Measurements from ENCODE around the gene SHBG. TPM values are rescaled to one million over a fixed set of nuclear protein-coding genes. Genes with fewer than 3 reads are reported as not detected.
A peak's percentile ranks its signal among the peaks of the same experiment; 100 is the strongest.

SHBG gene, protein sequence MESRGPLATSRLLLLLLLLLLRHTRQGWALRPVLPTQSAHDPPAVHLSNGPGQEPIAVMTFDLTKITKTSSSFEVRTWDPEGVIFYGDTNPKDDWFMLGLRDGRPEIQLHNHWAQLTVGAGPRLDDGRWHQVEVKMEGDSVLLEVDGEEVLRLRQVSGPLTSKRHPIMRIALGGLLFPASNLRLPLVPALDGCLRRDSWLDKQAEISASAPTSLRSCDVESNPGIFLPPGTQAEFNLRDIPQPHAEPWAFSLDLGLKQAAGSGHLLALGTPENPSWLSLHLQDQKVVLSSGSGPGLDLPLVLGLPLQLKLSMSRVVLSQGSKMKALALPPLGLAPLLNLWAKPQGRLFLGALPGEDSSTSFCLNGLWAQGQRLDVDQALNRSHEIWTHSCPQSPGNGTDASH
- not detected for polyA plus RNA-seq

DNA sequence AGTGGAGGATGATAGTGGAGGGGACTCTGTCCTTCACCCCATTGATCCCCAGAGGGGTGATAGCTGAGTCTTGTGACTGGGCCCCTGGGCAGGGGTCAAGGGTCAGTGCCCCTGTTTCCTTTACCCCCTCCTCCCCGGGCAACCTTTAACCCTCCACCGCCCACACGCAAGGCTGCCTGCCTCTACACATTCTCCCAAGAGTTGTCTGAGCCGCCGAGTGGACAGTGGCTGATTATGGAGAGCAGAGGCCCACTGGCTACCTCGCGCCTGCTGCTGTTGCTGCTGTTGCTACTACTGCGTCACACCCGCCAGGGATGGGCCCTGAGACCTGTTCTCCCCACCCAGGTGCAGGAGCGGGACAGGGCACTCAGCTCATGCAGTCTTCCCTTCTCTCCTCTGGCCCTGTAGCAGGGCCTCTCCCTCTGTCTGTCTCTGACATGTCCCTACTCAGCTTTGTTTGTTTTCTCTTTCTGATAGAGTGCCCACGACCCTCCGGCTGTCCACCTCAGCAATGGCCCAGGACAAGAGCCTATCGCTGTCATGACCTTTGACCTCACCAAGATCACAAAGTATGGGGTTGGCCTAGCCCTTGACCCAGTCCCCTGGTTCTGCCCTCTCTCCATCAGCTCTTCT lies at the start of gene SHBG:
SHBG (plus strand) TSS at position 197 of the 633 bp plus-strand sequence; CDS start at position 235, 38 bp downstream.
- H3K4me3 Mint-ChIP-seq = peak within 1 kb of the TSS in 2 of 4 donors; percentile 29 to 34
- H3K27ac Mint-ChIP-seq = peak within 1 kb of the TSS in 1 of 3 donors; percentile 3
- H3K9me3 Mint-ChIP-seq = no peaks in the 10 kb centered on the region
- peaks cover 3 to 12% (median 5%) of the 10 kb centered on the region in 3 donors for H3K4me1 Mint-ChIP-seq
- no peaks in the 10 kb centered on the region for H3K36me3 Mint-ChIP-seq
- H3K27me3 Mint-ChIP-seq = no peaks in the 10 kb centered on the region

DNA sequence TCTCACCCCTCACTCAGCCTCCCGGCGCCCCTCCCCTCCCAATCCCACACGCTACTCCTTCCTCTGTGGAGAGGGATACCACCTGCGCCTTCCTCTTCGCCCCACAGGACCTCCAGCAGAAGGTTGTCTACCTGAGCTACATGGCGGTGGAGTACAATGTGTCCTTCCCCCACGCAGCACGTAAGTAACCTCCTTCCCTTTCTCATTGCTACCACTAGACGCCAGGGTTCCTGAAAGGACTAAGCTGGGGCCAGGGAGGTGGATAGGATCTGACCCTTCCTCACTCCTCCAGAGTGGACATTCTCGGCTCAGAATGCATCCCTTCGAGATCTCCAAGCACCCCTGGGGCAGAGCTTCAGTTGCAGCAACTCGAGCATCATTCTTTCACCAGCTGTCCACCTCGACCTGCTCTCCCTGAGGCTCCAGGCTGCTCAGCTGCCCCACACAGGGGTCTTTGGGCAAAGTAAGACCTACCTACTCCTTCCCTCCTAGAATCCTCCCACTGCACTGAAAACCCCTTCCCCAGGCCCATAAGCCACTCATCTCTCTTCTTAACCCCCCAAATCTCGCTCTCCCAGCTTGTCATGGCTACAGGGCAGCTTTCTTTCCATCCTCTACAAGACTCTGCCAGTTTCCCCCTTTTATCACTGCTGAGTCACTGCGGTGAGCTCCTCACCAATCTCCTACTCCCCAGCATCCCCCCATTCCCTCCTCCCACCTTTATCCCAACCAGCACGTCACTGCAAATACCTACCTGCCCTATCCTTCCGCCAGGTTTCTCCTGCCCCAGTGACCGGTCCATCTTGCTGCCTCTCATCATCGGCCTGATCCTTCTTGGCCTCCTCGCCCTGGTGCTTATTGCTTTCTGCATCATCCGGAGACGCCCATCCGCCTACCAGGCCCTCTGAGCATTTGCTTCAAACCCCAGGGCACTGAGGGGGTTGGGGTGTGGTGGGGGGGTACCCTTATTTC lies 49.0 kb upstream of the SHBG start:
- peak overlapping the region in 3 of 4 donors; percentile 12 to 93 (median 90) for H3K4me3 Mint-ChIP-seq
- no peaks in the 10 kb centered on the region for H3K9me3 Mint-ChIP-seq
- peaks cover 5% of the 10 kb centered on the region for H3K36me3 Mint-ChIP-seq
- no peaks in the 10 kb centered on the region for H3K27me3 Mint-ChIP-seq
- peak overlapping the region; percentile 46 to 96 (median 70) for H3K27ac Mint-ChIP-seq
- H3K4me1 Mint-ChIP-seq = peaks cover 27 to 51% (median 44%) of the 10 kb centered on the region in 3 donors

DNA sequence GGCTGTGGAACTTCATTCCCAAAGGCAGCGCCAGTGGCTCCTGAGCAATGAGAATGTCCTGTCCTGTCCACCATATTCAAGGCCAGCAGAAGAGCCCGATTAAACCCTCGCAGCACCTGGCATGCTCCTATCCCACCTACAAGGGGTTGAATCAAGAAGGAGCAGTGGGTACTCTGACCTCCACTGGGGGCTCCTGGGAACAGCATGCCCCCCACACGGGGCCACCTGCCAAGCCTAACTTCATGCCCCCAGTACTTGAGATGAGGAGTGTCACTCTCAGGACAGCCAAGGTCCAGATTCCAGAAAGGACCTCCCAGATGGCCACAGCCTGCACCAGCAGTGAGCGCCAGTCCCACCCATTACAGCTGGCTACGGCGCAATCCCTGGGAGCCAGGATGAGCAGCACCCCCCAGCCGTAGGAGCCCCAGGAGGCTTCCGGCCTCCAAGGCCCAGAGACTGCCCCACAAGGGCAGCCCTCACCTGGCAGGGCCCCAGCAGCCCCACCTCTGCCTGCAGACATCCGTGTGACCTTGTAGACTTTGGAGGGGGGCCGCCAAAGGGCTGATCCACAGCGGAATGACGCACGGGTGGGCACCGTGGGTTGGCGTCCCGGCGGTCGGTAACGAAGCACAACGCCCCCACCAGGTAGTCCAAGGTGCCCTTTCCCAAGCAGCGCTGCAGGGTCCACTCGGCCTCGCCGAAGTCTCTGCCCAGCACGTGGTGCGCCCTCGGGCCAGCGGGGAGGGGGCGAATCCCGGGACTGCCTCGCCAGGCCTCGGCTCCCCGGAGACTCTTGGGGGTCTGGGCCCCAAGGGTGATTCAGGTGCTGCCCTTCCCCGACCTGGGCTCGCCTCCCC lies 47.3 kb upstream of the SHBG start:
- Mint-ChIP-seq H3K36me3 (peaks cover 5% of the 10 kb centered on the region), H3K4me3 (peak overlapping the region; percentile 89 to 100 (median 98)), H3K9me3 (no peaks in the 10 kb centered on the region), H3K4me1 (peaks cover 21 to 44% (median 38%) of the 10 kb centered on the region in 3 donors), H3K27me3 (no peaks in the 10 kb centered on the region), H3K27ac (peak overlapping the region; percentile 92 to 99 (median 93))

DNA sequence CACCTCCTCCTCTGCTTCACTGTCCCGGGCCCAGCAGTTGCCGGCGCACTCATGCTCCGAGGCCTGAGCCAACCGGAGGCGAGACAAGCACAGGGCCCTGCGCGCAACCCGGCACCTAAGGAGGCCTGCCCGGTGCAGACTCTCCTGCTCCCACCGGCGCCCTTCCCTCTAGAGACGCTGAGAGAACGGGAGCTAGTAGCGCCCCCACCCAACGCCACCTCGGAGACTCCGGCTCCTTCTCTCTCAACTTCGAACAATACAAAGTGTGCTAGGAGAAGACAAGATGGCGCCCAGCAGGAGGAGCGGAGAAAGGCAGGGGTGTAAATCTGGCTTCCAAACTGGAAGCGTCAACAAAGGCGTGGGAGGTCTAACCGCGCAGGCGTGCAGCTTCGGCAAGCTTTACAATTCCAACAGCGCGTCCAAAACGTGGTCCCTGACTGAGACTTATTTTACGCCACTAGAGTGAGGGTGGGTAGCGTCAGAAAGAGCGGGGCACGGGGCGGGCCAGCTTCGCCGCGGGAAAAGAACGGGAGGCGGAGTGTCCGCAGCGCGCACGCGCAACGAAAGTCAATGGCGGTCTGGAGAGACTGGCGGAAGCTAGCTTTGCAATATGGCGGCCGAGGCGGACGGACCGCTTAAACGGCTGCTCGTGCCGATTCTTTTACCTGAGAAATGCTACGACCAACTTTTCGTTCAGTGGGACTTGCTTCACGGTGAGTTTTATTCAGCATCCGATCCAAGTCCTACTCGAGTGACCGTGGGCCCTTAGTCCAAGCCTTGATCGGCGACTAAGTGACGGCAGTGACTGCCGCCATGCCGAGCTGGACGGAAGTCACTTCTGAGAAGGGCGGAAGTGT lies 46.5 kb upstream of the SHBG start, which contains the start of gene MPDU1:
MPDU1 (plus strand) TSS at position 600 of the 857 bp plus-strand sequence; CDS start at position 611, 11 bp downstream.
- Mint-ChIP-seq H3K9me3 (no peaks in the 10 kb centered on the region), H3K36me3 (peaks cover 3% of the 10 kb centered on the region), H3K27me3 (no peaks in the 10 kb centered on the region), H3K4me1 (peaks cover 16 to 38% (median 34%) of the 10 kb centered on the region in 3 donors), H3K4me3 (peak within 1 kb of the TSS; percentile 97 to 100 (median 100)), H3K27ac (peak within 1 kb of the TSS; percentile 97 to 100 (median 99))

DNA sequence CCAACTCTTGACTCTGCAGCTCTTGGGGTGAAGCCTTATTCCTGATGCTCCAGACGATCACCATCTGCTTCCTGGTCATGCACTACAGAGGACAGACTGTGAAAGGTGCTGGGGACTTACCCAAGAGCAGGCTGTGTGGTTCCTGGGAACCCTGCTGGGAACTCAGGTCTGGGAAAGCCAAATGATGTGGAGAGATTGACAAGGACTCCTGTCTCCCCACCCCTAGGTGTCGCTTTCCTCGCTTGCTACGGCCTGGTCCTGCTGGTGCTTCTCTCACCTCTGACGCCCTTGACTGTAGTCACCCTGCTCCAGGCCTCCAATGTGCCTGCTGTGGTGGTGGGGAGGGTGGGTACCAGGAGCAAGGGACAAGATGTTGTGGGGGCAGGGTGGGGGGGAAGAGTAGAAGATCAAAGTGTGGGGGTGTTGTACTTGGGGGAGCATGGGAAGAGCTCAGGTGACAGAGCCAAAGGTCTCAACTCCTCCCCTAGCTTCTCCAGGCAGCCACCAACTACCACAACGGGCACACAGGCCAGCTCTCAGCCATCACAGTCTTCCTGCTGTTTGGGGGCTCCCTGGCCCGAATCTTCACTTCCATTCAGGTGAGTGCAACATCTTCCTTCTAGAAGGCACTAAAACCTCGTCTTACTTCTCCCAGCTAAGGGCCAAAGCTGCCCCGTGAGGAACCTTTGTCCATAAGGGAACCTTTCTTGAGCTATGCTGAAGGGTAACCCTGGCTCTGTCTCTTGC lies 43.1 kb upstream of the SHBG start:
- Mint-ChIP-seq H3K27ac (peak overlapping the region in 1 of 3 donors; percentile 56), H3K9me3 (no peaks in the 10 kb centered on the region), H3K27me3 (no peaks in the 10 kb centered on the region), H3K4me1 (peaks cover 8 to 18% (median 13%) of the 10 kb centered on the region in 3 donors), H3K36me3 (peaks cover 3% of the 10 kb centered on the region), H3K4me3 (peak overlapping the region in 2 of 4 donors; percentile 34 to 61)

DNA sequence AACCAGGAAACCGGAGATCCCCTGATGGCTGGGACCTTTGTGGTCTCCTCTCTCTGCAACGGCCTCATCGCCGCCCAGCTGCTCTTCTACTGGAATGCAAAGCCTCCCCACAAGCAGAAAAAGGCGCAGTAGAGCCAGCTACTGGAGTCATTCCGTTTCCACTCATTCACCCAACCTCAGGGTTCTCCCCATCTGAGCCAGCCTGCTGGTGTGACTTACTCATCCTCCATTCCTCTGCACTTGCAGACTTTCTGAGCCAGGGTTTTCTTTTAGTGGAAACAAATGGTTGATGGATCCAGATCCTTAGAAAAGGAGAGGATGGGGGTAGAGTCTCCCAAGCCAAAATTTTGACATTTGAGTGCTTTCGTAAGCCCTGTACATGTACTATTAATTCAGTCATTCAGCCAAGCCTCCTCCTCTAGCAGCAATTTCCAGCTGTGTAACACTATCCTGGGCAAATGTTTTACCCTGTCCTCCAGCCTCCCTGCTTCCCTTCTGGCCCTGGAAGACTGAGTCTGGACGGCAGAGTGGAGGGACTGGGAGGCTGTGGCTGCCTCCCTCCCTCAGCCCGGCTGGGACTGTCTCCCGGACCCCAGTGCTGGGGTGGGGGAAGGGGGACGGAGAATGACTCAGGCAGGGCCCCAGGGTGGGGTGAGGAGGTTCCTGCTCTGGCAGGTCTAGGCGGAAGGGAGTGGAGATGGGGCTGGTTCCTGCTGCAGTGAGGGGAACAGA lies 42.3 kb upstream of the SHBG start:
- Mint-ChIP-seq H3K4me1 (peaks cover 6 to 14% (median 8%) of the 10 kb centered on the region in 3 donors), H3K9me3 (no peaks in the 10 kb centered on the region), H3K4me3 (peak overlapping the region; percentile 6 to 61 (median 43)), H3K36me3 (peaks cover 3% of the 10 kb centered on the region), H3K27ac (peak overlapping the region in 2 of 3 donors; percentile 19 to 56), H3K27me3 (no peaks in the 10 kb centered on the region)

DNA sequence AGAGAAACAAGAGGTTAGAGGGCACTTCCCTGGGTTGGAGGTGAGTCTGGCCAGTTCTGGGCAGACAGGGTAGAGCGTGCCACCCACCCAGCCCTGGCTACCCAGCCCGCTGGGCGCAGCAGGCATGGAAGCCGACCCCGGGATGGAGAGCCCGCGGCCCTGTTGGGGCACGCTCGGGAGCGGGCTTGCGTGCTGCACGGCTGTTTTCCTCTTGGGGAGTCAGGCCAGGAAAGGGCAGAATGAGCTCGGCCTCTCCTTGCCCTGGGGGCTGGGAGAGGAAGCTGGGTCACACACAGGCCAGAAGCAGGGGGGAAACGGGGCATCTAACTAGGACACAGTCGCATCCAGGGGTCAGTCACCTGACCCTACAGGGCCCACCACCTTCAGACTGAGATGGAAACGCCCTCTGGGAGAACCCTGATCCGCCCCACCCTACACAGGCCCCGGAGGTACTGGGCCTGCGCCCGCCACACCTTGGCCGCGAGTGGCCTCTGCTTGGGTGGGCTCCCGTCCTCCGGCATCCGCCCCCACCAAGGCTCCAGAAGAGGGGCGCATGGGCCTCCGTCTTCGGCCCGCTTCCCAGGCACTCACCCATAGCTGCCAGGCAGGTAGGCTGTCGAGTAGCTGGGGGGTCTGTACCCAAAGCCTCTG lies 41.3 kb upstream of the SHBG start:
- Mint-ChIP-seq H3K4me3 (peak overlapping the region in 1 of 4 donors; percentile 61), H3K4me1 (peaks cover 4 to 13% (median 6%) of the 10 kb centered on the region in 3 donors), H3K27ac (peak overlapping the region in 1 of 3 donors; percentile 62), H3K36me3 (peaks cover 3% of the 10 kb centered on the region), H3K27me3 (no peaks in the 10 kb centered on the region), H3K9me3 (no peaks in the 10 kb centered on the region)

DNA sequence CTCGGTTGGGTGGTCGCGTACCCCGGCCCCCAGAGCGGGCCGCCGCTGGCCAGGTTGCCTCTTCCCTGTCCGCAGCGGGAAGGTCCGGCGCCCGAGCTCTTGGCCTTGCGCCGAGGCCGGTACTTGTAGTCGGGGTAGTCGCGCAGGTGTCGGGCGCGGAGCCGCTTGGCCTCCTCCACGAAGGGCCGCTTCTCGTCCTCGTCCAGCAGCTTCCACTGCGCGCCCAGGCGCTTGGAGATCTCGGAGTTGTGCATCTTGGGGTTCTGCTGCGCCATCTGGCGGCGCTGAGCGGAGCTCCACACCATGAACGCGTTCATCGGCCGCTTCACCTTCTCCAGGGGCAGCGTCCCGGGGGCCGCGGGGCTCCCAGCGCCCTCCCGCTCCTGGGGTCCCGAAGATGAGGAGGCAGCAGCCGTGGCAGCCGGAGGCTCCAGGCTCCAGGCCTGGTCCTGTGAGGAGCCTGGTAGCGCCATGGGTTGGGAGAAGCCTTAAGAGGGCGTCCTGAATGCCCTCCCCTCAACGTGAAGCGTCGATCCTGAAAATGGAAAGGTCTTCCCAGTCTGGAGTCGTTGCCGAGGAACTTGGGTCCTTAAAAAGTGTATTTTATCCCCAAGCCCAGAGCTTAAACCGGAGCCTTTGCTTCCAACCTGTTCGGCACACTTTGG lies 40.6 kb upstream of the SHBG start:
- Mint-ChIP-seq H3K36me3 (peaks cover 3% of the 10 kb centered on the region), H3K4me3 (peak overlapping the region in 1 of 4 donors; percentile 17), H3K27ac (peak overlapping the region in 1 of 3 donors; percentile 62), H3K9me3 (no peaks in the 10 kb centered on the region), H3K4me1 (peaks cover 0 to 12% (median 5%) of the 10 kb centered on the region in 3 donors), H3K27me3 (no peaks in the 10 kb centered on the region)

DNA sequence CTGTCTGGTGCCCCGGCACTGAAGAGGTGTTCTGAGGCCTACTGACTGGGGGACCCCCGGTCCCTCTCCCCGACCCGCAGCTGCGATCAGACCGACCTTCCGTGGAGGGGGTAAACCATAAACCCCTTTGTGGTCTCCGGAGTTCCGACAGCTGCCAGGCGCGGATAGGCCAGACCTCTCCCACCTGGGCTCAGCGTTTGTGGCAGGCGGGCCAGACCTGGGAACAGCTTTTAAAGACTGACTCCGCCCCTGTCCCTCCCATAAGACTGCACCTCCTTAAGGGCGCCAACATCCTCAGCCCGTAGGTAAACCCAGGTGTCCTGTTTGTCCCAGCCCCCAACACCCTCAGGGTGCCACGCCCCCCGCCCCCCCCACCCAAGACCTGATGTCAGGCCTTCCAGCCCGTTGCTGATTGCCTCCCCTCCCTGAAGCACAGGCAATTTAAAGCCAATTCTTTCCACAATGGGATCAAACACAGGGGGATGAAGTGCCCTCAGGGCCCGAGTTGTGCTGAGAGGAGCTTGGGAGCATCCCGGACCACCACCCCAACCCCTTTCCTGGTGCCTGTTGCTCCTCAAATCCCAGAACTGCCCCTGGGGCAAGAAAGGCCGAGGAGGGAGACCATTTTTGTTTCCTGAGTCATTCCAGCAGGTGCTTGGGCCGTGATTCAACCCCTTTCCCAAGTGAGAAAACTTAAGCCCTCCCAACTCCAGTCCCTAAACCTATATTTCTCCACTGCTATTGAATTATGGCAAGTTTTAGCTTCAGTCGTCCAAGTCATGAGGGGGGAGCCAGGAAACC lies 39.8 kb upstream of the SHBG start, which contains the start of gene SOX15:
SOX15 (minus strand) TSS at position 204 of the 801 bp plus-strand sequence. CDS start 418 bp downstream, outside the sequence.
- Mint-ChIP-seq H3K4me1 (peaks cover 0 to 7% (median 1%) of the 10 kb centered on the region in 3 donors), H3K4me3 (peak within 1 kb of the TSS in 1 of 4 donors; percentile 17), H3K9me3 (no peaks in the 10 kb centered on the region), H3K27me3 (no peaks in the 10 kb centered on the region), H3K27ac (peak within 1 kb of the TSS in 1 of 3 donors; percentile 62), H3K36me3 (peaks cover 2% of the 10 kb centered on the region)

DNA sequence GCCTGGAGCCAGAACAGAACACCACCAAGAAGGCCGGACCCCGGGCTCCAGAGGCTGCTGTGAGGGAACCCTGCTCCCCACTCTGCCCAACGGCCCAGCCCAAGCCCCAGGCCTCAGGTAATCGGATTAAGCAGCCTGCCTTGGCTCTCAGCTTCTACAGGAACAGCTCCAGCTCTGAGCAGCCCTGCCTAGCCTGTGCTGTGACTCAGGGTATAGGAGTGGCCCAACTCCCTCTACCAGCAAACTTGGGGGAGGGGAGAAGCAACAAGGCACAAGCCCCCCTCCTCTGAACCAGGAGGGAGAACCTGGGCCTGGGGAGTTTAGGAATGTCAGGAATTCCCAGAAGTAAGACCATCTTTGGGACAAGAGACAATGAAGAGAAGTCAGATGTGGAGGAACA lies 39.2 kb upstream of the SHBG start:
- Mint-ChIP-seq H3K9me3 (no peaks in the 10 kb centered on the region), H3K4me1 (peaks cover 0 to 5% (median 0%) of the 10 kb centered on the region in 3 donors), H3K27ac (no peak overlapping the region), H3K4me3 (no peak overlapping the region), H3K27me3 (no peaks in the 10 kb centered on the region), H3K36me3 (peaks cover 2% of the 10 kb centered on the region)

All from IgD-negative memory B cell (primary cell).